HUES48 (cell line): ENCODE measurements around the gene GFER.
"Not testable (repeated sequence)": the region's sequence is repeated elsewhere in the genome, so short reads cannot be mapped to it uniquely, and the experiment has no call there.

Source experiments
- H3K27ac ChIP-seq: one replicate; pipeline ENCODE4 v1.7.0; 2013; ENCODE audit warnings: low read depth, low read length, inconsistent platforms
- H3K27me3 ChIP-seq: 2 replicates; pipeline ENCODE4 v1.6.1; 2013; ENCODE audit warnings: mild to moderate bottlenecking, low read length; ENCODE audit not compliant: control insufficient read depth, insufficient read depth
- H3K36me3 ChIP-seq: 2 replicates; pipeline ENCODE4 v1.6.1; 2013; ENCODE audit warnings: low read length; ENCODE audit not compliant: control insufficient read depth, insufficient read depth
- H3K4me1 ChIP-seq: 2 replicates; pipeline ENCODE4 v1.6.1; 2013; ENCODE audit warnings: mild to moderate bottlenecking, low read length; ENCODE audit not compliant: control insufficient read depth, insufficient read depth
- H3K4me3 ChIP-seq: 2 replicates; pipeline ENCODE4 v1.5.1; 2013; ENCODE audit warnings: mild to moderate bottlenecking, low read depth, low read length
- H3K9ac ChIP-seq: 2 replicates; pipeline ENCODE4 v1.6.1; 2013; ENCODE audit warnings: mild to moderate bottlenecking, low read depth, low read length, moderate library complexity
- H3K9me3 ChIP-seq: 2 replicates; pipeline ENCODE4 v1.6.1; 2013; ENCODE audit warnings: low read length; ENCODE audit not compliant: control insufficient read depth, insufficient read depth

GFER gene

GRCh38 chr16:1958715-1959268 is 25.2 kb upstream of the GFER start:
- no peaks in the 10 kb centered on the region for H3K27me3 ChIP-seq
- no peak overlapping the region for H3K27ac ChIP-seq
- H3K9me3 ChIP-seq = no peaks in the 10 kb centered on the region
- peaks cover 18% of the 10 kb centered on the region for H3K4me1 ChIP-seq
- no peak overlapping the region for H3K9ac ChIP-seq
- H3K36me3 ChIP-seq = peaks cover 28% of the 10 kb centered on the region
- peak overlapping the region; percentile 87 for H3K4me3 ChIP-seq

- H3K36me3 ChIP-seq = peaks cover 32% of the 10 kb centered on the region
- peak within 1 kb of the TSS; percentile 89 for H3K9ac ChIP-seq
- no peaks in the 10 kb centered on the region for H3K9me3 ChIP-seq
- peaks cover 18% of the 10 kb centered on the region for H3K4me1 ChIP-seq
- peak within 1 kb of the TSS; percentile 87 for H3K4me3 ChIP-seq
- H3K27ac ChIP-seq = peak within 1 kb of the TSS; percentile 97
- H3K27me3 ChIP-seq = no peaks in the 10 kb centered on the region
These were observed 24.5 kb upstream of the GFER start, which contains the start of gene NDUFB10 for GRCh38 chr16:1959269-1960039. TSS of gene NDUFB10 (plus strand) at chr16:1959538. CDS start at chr16:1959625, 87 bp downstream.

- Histone ChIP-seq H3K36me3 (peaks cover 32% of the 10 kb centered on the region), H3K4me1 (peaks cover 18% of the 10 kb centered on the region), H3K27ac (peak overlapping the region; percentile 97), H3K27me3 (no peaks in the 10 kb centered on the region), H3K9me3 (no peaks in the 10 kb centered on the region), H3K4me3 (peak overlapping the region; percentile 87), H3K9ac (peak overlapping the region; percentile 89)
These were observed 23.0 kb upstream of the GFER start for GRCh38 chr16:1960665-1961630.

- H3K4me1 ChIP-seq = peaks cover 18% of the 10 kb centered on the region
- peaks cover 32% of the 10 kb centered on the region for H3K36me3 ChIP-seq
- H3K27ac ChIP-seq = peak overlapping the region; percentile 97
- H3K27me3 ChIP-seq = no peaks in the 10 kb centered on the region
- no peak overlapping the region for H3K9ac ChIP-seq
- peak overlapping the region; percentile 33 for H3K4me3 ChIP-seq
- no peaks in the 10 kb centered on the region for H3K9me3 ChIP-seq
These were observed 22.3 kb upstream of the GFER start for GRCh38 chr16:1961651-1962067.

GRCh38 chr16:1962161-1963153 is 21.5 kb upstream of the GFER start:
- H3K27ac ChIP-seq = peak overlapping the region; percentile 97
- H3K9ac ChIP-seq = peak overlapping the region; percentile 99
- H3K36me3 ChIP-seq = peaks cover 32% of the 10 kb centered on the region
- H3K4me1 ChIP-seq = peaks cover 18% of the 10 kb centered on the region
- H3K4me3 ChIP-seq = peak overlapping the region; percentile 84
- H3K27me3 ChIP-seq, H3K9me3 ChIP-seq: not testable (repeated sequence)

- Histone ChIP-seq H3K4me3 (peak overlapping the region; percentile 84), H3K27me3 (no peaks in the 10 kb centered on the region), H3K36me3 (peaks cover 32% of the 10 kb centered on the region), H3K9me3 (no peaks in the 10 kb centered on the region), H3K27ac (peak overlapping the region; percentile 97), H3K4me1 (peaks cover 14% of the 10 kb centered on the region), H3K9ac (peak overlapping the region; percentile 99)
These were observed 20.0 kb upstream of the GFER start for GRCh38 chr16:1963806-1964505.

- Histone ChIP-seq H3K4me3 (peak within 1 kb of the TSS; percentile 84), H3K27me3 (no peaks in the 10 kb centered on the region), H3K9ac (peak within 1 kb of the TSS; percentile 99), H3K27ac (peak within 1 kb of the TSS; percentile 97), H3K4me1 (peaks cover 13% of the 10 kb centered on the region), H3K9me3 (no peaks in the 10 kb centered on the region), H3K36me3 (peaks cover 32% of the 10 kb centered on the region)
These were observed 19.2 kb upstream of the GFER start, which contains the start of gene RPS2 for GRCh38 chr16:1964506-1965395. TSS of gene RPS2 (minus strand) at chr16:1964826. CDS start at chr16:1964625, 201 bp downstream.

- peak overlapping the region; percentile 84 for H3K4me3 ChIP-seq
- peaks cover 32% of the 10 kb centered on the region for H3K36me3 ChIP-seq
- no peaks in the 10 kb centered on the region for H3K9me3 ChIP-seq
- H3K9ac ChIP-seq = peak overlapping the region; percentile 95
- H3K27ac ChIP-seq = peak overlapping the region; percentile 97
- no peaks in the 10 kb centered on the region for H3K27me3 ChIP-seq
- peaks cover 13% of the 10 kb centered on the region for H3K4me1 ChIP-seq
These were observed 18.5 kb upstream of the GFER start for GRCh38 chr16:1965396-1966001.
